Activated T-cell treated with anti-CD3 and anti-CD28 coated beads, Interleukin-2, amount 50 U/mL, for 72 hours (primary cell): Measurements from ENCODE around the gene SPDYC. TPM values are rescaled to one million over a fixed set of nuclear protein-coding genes. Genes with fewer than 3 reads are reported as not detected.

Experiments used
- ATAC-seq, 2 donors: fragments of 150-1000 bp; cut with Tn5 transposase; replicated peaks in 1 of 2; 2 replicates each; pipeline ENCODE4 v1.10.0; 2021; ENCODE audit warnings: moderate library complexity in 2 of 2, mild to moderate bottlenecking in 1 of 2
- DNase-seq, 2 donors: peaks; one replicate each; pipeline ENCODE4 v3.0.0; 2021 to 2022; ENCODE audit warnings: mixed read lengths in 1 of 2
- H3K27ac Mint-ChIP-seq: one replicate; pipeline ENCODE4 v1.8.0; 2022; ENCODE audit warnings: mild to moderate bottlenecking, moderate library complexity, mixed read lengths
- H3K27me3 Mint-ChIP-seq: one replicate; pipeline ENCODE4 v1.8.0; 2022; ENCODE audit warnings: low read depth, mixed read lengths
- H3K36me3 Mint-ChIP-seq, 2 donors: one replicate each; pipeline ENCODE4 v1.8.0; 2022; ENCODE audit warnings: mixed read lengths in 2 of 2, mild to moderate bottlenecking in 1 of 2; ENCODE audit not compliant: insufficient read depth in 2 of 2
- H3K4me1 Mint-ChIP-seq: one replicate; pipeline ENCODE4 v1.8.0; 2022; ENCODE audit warnings: low read depth, mixed read lengths
- H3K4me3 Mint-ChIP-seq, 2 donors: one replicate each; pipeline ENCODE4 v1.8.0; 2022; ENCODE audit warnings: mild to moderate bottlenecking in 2 of 2, mixed read lengths in 2 of 2, moderate library complexity in 2 of 2
- H3K9me3 Mint-ChIP-seq, 2 donors: one replicate each; pipeline ENCODE4 v1.8.0; 2022; ENCODE audit warnings: mixed read lengths in 2 of 2
- total RNA-seq, 2 donors: library from RNA; stranded (reverse); gene quantifications; one replicate each; pipeline ENCODE4 v1.2.3, GENCODE V29; 2022

The SPDYC gene
- total RNA-seq, 2 donors from 2014 or later = not detected

DNA sequence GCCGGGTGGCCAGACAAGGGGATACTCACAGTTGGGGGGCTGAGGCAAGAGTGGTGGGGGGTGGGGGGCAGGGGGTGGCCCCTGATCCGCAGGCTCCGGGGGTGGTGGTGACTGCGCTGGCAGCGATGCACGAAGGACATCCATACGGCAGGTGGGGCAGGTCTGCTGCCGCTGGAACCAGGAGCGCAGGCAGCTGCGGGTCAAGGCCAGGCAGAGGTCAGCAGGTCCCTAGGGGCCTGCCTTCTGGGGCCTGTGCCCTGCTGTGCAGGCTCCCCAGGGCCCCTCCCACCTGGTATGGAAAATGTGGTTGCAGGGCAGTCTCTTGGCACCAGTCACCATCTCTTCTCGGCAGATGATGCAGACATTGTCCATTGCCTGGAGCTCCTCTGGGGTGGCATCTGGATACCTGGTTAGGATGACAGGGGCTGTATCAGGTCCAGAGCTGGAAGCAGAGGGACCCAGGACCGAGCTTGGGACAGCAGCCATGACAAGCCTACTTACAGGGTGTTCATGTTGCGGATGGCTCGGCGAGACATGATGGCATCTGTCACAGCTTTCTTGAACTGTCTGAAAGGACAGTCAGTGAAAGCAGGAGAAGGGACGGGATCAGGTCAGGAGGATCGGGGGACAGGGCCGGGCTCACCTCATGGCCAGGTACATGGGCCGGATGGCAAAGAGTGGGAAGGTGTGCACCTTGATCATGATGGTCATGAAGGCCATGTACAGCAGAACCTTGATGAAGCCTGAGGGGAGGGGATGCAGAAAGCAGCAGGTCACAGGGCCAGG, 39.2 kb upstream of the SPDYC start:
- Mint-ChIP-seq H3K27me3 (no peaks in the 10 kb centered on the region), H3K4me1 (peaks cover 24% of the 10 kb centered on the region), H3K4me3 (no peak overlapping the region), H3K9me3 (no peaks in the 10 kb centered on the region), H3K27ac (peak overlapping the region; percentile 77), H3K36me3 (peaks cover 2 to 10% of the 10 kb centered on the region in 2 donors)
- ATAC-seq = no peak
- no peak for DNase-seq

DNA sequence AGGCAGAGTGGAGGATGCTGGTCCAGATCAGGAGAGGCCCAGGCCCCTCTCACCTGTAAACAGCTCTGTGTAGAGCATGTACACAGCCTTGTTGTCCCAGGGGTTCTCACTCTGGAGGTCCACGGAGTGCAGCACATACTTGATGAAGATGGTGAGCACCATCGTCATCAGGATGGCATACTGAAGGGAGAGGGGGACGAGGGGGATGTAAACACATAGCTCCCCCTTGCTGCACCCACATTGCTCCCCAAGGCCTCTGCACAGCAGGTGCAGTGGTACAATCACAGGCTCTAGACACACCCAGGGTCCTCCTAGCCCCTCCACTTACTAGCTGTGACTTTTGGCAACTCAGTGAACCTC, 38.6 kb upstream of the SPDYC start:
- H3K9me3 Mint-ChIP-seq = no peaks in the 10 kb centered on the region
- H3K27ac Mint-ChIP-seq = peak overlapping the region; percentile 77
- peaks cover 2 to 10% of the 10 kb centered on the region in 2 donors for H3K36me3 Mint-ChIP-seq
- DNase-seq (no peak), ATAC-seq (no peak)
- H3K27me3 Mint-ChIP-seq = no peaks in the 10 kb centered on the region
- H3K4me3 Mint-ChIP-seq = no peak overlapping the region
- peaks cover 30% of the 10 kb centered on the region for H3K4me1 Mint-ChIP-seq

DNA sequence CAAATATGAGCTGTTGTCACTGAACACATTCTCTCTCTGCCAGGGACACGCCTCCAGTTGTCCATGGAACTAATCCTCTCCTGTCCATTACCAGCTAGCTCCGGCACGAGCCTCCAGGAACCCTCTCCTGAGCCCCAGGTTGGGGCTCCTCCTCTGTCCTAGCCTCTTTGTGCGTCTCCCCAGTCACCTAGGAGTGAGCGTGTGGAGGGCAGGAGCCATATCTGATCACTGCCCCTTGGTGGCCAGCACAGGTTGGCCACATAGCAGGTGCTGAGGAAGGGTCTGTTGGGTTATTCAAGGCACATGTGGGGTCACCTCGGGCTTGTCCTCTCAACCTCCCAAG, 38.2 kb upstream of the SPDYC start:
- peaks cover 34% of the 10 kb centered on the region for H3K4me1 Mint-ChIP-seq
- peaks cover 2 to 9% of the 10 kb centered on the region in 2 donors for H3K36me3 Mint-ChIP-seq
- DNase-seq (no peak), ATAC-seq (no peak)
- H3K27me3 Mint-ChIP-seq = no peaks in the 10 kb centered on the region
- H3K4me3 Mint-ChIP-seq = no peak overlapping the region
- H3K9me3 Mint-ChIP-seq = no peaks in the 10 kb centered on the region
- H3K27ac Mint-ChIP-seq = no peak overlapping the region

DNA sequence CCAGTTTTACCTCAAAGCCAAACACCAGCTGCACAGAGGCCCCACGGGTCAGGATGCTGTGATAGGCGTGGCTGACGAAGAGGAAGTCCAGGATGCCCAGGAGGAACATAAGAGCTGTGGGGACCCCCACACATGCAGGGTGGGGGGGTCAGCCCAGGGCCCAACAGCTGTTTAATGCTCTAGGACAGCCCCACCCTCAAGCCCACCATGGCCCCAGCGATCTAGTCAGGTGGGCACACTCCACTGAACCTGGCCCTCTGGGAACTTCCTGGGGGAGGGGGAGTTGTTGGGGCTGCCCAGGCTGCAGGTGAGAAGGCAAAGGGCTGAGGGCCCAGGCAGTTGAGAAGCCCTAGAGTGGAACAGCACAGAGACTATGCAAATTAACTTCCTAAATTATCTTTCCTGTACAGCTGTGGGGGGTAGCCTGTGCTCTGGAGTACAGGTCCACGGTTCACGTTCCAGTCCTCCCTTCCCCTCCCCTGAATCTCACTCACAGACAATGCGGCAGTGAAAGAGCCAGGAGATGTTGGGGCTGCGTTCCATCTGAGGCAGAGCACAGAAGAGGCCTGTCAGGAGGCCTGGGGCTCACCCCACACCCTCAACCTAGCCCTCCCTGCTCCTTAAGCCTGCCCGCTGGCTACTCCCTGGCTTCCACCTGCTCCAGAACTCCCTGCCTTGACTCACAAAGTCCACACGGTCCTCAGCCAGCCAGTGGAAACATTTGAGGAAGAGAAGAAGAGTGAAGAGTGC, 37.6 kb upstream of the SPDYC start:
- DNase-seq (no peak), ATAC-seq (no peak)
- peaks cover 0 to 4% of the 10 kb centered on the region in 2 donors for H3K36me3 Mint-ChIP-seq
- H3K9me3 Mint-ChIP-seq = no peaks in the 10 kb centered on the region
- H3K27ac Mint-ChIP-seq = peak overlapping the region; percentile 94
- H3K4me3 Mint-ChIP-seq = peak overlapping the region; percentile 97 to 99
- no peaks in the 10 kb centered on the region for H3K27me3 Mint-ChIP-seq
- H3K4me1 Mint-ChIP-seq = peaks cover 35% of the 10 kb centered on the region

DNA sequence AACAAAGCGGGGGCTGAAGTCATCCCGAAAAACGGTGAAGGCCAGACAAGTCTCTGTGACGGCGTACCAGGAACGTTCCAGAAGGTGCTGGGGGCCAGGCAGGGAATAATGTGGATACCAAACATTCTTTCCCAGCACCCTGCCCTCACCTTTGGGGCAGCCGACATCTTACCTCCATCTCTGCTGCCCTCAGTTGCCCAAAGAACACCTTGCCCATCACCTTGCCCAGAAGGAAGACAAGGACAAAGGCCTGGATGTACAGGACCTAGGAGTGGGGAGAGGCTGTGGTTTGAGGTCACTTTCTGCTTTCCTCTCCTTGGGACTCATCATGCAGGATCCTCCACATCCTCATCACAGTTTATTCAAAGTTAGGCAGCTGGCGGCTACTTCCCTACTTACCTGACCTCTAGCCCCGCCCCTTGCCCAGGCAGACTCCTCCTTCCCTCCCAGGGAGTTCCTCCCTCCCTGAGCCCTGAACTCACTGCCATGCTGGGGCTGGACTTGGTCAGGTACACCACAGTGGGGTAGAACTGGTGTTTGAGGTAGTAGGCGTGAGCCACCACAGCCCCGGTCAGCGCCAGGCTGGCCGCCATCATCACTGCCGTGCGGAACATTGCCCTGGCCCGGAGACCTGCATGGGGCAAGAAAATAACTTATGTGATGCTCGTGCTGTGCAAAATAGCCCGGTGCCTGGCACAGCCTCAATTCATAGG, 36.9 kb upstream of the SPDYC start:
- H3K36me3 Mint-ChIP-seq = peaks cover 0 to 4% of the 10 kb centered on the region in 2 donors

DNA sequence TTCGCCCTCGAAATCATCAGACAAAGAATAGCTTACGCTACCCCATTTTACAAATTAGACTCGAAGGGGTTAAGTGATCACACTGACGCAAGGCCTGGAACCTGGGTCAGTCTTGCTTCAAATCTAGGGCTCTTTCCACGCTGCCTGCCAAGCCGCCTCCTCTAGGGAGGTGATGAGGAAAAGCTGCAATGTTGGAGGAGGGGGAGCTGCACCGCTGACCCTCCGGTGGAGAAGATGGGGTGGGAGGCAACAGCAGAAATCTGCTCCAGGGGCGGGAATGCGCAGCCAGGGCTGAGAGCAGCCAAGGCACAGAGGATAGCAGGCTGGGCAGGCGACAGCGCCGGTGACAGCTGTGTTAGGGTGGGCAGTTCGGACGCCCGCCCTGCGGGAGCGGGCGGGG, 36.3 kb upstream of the SPDYC start:
- Mint-ChIP-seq H3K27ac (peak overlapping the region; percentile 94), H3K4me1 (peaks cover 39% of the 10 kb centered on the region), H3K27me3 (no peaks in the 10 kb centered on the region), H3K9me3 (no peaks in the 10 kb centered on the region), H3K4me3 (peak overlapping the region; percentile 97 to 99), H3K36me3 (peaks cover 0 to 4% of the 10 kb centered on the region in 2 donors)
- no peak for ATAC-seq
- no peak for DNase-seq

More for the DNA sequence above, 36.9 kb upstream of the SPDYC start:
- Mint-ChIP-seq H3K27me3 (no peaks in the 10 kb centered on the region), H3K4me1 (peaks cover 39% of the 10 kb centered on the region), H3K27ac (peak overlapping the region; percentile 94), H3K4me3 (peak overlapping the region; percentile 97 to 99), H3K9me3 (no peaks in the 10 kb centered on the region)
- DNase-seq (peak; percentile 68 to 74), ATAC-seq (peak in 1 of 2 donors; percentile 16)

DNA sequence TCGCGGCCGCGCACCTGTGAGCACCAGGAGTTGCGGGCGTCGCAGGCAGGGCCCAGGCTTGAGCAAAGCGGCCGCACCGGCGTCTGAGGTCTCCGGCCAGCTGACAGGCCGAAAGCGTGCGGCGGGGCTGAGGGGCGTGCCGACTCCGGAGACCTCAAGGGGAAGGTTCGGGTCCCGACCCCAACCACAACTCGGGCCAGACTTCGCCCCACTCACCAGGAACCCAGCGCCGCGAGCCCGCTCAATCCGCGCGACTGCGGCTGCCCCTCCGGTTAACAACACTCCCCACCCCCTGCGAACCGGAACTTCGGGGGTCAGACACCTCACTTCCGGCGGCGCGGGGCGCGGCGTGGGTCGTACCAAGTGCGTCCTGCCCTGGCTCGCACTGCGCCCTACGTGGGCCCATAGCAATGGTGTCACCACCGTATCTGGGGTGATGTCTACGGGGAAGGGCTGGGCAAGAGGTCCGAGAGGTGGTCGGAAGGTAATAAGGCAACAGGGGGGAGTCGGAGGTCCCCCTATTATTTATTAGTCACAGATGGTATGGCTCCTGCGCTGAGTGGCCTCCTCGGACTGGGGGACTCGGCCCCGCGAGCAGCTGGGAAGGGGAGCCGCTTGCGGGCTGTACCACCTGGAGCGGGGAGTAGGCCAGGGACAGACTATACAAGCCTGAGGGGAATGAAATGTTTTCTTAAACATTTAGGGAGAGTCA, 35.6 kb upstream of the SPDYC start, which contains the start of gene SYVN1:
SYVN1 (minus strand) TSS at position 280 of the 712 bp plus-strand sequence. CDS start 918 bp downstream, outside the sequence.
- Mint-ChIP-seq H3K27me3 (no peaks in the 10 kb centered on the region), H3K27ac (peak within 1 kb of the TSS; percentile 98), H3K4me1 (peaks cover 39% of the 10 kb centered on the region), H3K36me3 (peaks cover 0 to 4% of the 10 kb centered on the region in 2 donors), H3K4me3 (peak within 1 kb of the TSS; percentile 97 to 99), H3K9me3 (no peaks in the 10 kb centered on the region)
- peak; percentile 93 to 94 for DNase-seq
- peak; percentile 86 to 90 for ATAC-seq

DNA sequence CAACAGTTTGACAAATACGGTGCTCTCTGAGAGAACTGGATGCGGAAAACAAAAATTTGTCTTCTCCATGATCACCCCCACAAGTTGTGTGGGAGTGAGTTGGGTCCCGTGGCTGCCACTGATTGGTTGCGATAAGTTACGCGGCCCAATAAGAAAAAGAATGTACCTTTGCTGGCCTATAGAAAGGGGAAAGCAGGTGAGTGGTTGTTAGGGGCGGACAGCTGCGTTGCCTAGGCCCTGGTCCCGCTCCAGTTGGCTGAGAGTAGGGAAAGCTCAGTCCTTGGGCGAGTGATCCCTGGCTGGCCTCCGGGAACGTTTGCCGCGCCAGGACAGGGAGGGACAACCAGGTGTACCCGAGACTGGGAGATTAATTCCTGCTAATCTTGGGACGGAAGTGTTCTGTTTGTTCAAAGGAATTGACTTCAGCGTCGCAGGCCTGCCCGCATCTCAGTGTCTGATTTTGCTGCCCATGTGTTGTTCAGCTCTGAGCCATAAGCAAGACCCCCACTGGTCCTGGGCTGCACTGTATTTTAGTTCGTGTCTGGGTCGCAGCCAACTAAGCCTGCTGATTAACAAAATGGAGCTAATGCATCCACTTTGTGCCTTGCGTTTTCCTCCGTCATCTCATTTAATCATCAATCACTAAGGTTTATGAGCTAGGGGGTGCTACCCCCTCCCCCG, 34.9 kb upstream of the SPDYC start:
- Mint-ChIP-seq H3K36me3 (peaks cover 0 to 4% of the 10 kb centered on the region in 2 donors), H3K9me3 (no peaks in the 10 kb centered on the region), H3K4me1 (peaks cover 39% of the 10 kb centered on the region), H3K27me3 (no peaks in the 10 kb centered on the region), H3K27ac (peak overlapping the region; percentile 98), H3K4me3 (peak overlapping the region; percentile 97 to 99)
- peak; percentile 84 to 86 for DNase-seq
- ATAC-seq = peak; percentile 87 to 88

DNA sequence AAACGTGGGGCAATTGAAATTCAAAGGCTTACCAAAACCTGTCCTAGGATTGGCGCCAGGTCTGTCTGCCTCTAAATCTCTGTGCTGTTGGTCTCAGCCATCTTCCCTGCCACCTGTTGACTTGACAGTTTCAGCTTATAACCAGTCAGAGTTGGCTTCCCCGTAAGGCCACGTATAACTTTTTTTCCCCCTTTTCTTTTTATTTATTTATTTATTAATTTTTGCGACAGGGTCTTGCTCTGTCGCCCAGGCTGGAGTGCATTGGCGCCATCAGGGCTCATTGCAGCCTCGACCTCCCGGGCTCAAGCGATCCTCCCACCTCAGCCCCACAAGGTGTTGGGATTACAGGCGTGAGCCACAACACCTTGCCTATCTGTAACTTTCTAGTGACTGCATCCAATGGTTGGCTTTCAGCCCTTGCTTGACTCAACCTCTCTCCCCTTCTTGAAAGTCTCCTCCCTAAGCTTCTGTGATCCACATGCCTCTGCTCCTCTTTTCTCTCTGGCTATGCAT, 34.3 kb upstream of the SPDYC start:
- DNase-seq (no peak), ATAC-seq (no peak)
- H3K27ac Mint-ChIP-seq = peak overlapping the region; percentile 98
- no peaks in the 10 kb centered on the region for H3K27me3 Mint-ChIP-seq
- peak overlapping the region; percentile 97 to 99 for H3K4me3 Mint-ChIP-seq
- peaks cover 39% of the 10 kb centered on the region for H3K4me1 Mint-ChIP-seq
- H3K9me3 Mint-ChIP-seq = no peaks in the 10 kb centered on the region
- H3K36me3 Mint-ChIP-seq = peaks cover 0 to 2% of the 10 kb centered on the region in 2 donors

DNA sequence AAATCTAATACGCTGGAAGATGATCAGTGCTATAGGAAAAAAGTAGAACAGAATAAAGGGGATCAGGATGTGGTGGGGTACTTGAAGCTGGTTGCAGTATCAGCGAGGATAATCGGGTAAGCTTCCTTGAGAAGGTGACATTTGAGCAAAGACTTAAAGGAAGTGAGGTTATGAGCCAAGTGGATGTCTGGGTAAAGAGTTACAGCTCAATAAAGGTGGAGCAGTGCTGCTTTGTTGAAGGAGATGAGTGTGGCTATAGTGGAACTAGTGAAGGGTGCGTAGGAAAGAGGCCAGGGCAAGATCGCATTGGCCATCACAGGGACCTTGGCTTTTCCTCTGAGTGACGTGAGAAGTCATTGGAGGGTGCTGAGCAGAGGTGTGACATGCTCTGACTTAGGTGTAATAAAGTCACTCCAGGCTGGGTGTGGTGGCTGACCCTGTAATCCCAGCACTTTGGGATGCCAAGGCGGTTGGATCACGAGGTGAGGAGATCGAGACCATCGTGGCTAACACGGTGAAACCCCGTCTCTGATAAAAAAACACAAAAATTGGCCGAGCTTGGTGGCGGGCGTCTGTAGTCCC, 33.4 kb upstream of the SPDYC start:
- Mint-ChIP-seq H3K4me1 (peaks cover 39% of the 10 kb centered on the region), H3K36me3 (peaks cover 0 to 2% of the 10 kb centered on the region in 2 donors), H3K4me3 (peak overlapping the region; percentile 87 to 99), H3K27ac (peak overlapping the region; percentile 89), H3K9me3 (no peaks in the 10 kb centered on the region), H3K27me3 (no peaks in the 10 kb centered on the region)
- DNase-seq (no peak), ATAC-seq (no peak)

DNA sequence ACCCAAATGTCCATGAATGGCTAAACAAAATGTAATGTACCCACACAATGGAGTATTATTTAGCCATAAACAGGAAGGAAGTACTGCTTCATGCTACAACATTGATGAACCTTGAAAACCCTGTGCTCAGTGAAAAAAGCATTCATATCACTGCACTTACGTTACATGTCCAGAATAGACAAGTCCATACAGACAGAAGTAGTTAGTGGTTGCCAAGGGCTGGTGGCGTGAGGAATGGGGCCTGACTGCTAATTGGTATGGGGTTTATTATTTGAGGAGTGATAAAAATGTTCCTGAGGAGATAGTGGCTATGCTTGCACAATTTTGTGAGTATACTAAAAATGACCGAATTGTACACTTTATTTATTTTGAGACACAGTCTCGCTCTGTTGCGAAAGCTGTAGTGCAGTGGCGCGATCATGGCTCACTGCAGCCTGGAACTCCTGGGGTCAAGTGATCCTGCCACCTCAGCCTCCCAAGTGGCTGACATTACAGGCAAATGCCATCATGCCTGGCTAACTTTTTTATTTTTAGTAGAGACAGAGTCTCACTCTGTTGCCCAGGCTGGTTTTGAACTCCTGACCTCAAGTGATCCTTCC, 28.0 kb upstream of the SPDYC start:
- Mint-ChIP-seq H3K4me1 (peaks cover 5% of the 10 kb centered on the region), H3K27ac (no peak overlapping the region)
- no peak for ATAC-seq

More for the DNA sequence above, 28.0 kb upstream of the SPDYC start:
- Mint-ChIP-seq H3K9me3 (no peaks in the 10 kb centered on the region), H3K27me3 (no peaks in the 10 kb centered on the region), H3K4me3 (no peak overlapping the region), H3K36me3 (no peaks in the 10 kb centered on the region)
- no peak for DNase-seq
